K562 (cell line): ENCODE measurements around the gene TMED4. TPM values are rescaled to one million over a fixed set of nuclear protein-coding genes. Genes with fewer than 3 reads are reported as not detected.

Experiments used
- ATAC-seq: fragments of 200-7000 bp; cut with Tn5 transposase; 3 replicates; pipeline ENCODE4 v1.9.1; 2020; ENCODE audit warnings: moderate library complexity
- BruUV-seq: library from RNA; stranded (reverse); fragments of 400-500 nt; replicated peaks from 2 replicates; lab custom pipeline; 2021; lab: Mats Ljungman, UMichigan
- CTCF ChIA-PET: fragments of 300-600 bp; formaldehyde crosslinking; extraction: SDS; loops from one replicate; lab custom pipeline; 2021; ENCODE audit warnings: low intra/inter-chr PET ratio; lab: Yijun Ruan, JAX
- POLR2A ChIA-PET: fragments of 300-600, 350-650 bp; sonication (Branson Sonifier 250); formaldehyde crosslinking; extraction: SDS; loops from one replicate; lab custom pipeline; 2021; ENCODE audit warnings: antibody characterized with exemption, inconsistent platforms; lab: Yijun Ruan, JAX
- DNase-seq, 4 experiments: peaks; one replicate each; pipeline versions ENCODE4 v3.0.0 to v3.0.0-alpha.2; 2011 to 2018; ENCODE audit warnings: low spot score in 3 of 4, mixed read lengths in 3 of 4; ENCODE audit errors: extremely low read depth in 1 of 4
- FAIRE-seq: peaks from 2 replicates; lab custom pipeline; 2011; peaks lifted over from hg19 to GRCh38; lab: Jason Lieb, UNC
- H2AFZ ChIP-seq: 2 replicates; pipeline ENCODE4 v1.6.0; 2011; ENCODE audit warnings: low read depth, low read length, control low read depth, inconsistent platforms
- H3K27ac ChIP-seq: fragments of 200-600 bp; 3 replicates; pipeline ENCODE4 v1.8.0; 2011; ENCODE audit warnings: low read depth, mild to moderate bottlenecking, control low read depth, inconsistent platforms, low read length, moderate library complexity, mixed read lengths; ENCODE audit errors: extremely low read depth
- H3K27me3 ChIP-seq, 2 experiments: fragments of 300-600 bp in 1 of 2; 2 replicates in 1 of 2; 3 replicates in 1 of 2; pipeline versions ENCODE4 v1.6.0 to v1.8.0; 2011; ENCODE audit warnings: inconsistent platforms in 2 of 2, low read length in 2 of 2, mild to moderate bottlenecking in 1 of 2, mixed read lengths in 1 of 2, moderate library complexity in 1 of 2; ENCODE audit not compliant: control insufficient read depth in 2 of 2, insufficient read depth in 2 of 2
- H3K36me3 ChIP-seq: fragments of 300-600 bp; 3 replicates; pipeline ENCODE4 v1.8.0; 2011; ENCODE audit warnings: mild to moderate bottlenecking, low read length, inconsistent platforms; ENCODE audit not compliant: control insufficient read depth, insufficient read depth
- H3K4me1 ChIP-seq, 2 experiments: fragments of 200-600 bp in 1 of 2; replicated peaks in 1 of 2; 2 replicates in 1 of 2; 3 replicates in 1 of 2; pipeline versions ENCODE4 v1.5.1 to v1.8.0; 2011; ENCODE audit warnings: inconsistent platforms in 2 of 2, low read length in 2 of 2, mild to moderate bottlenecking in 1 of 2, mixed read lengths in 1 of 2, moderate library complexity in 1 of 2; ENCODE audit not compliant: control insufficient read depth in 2 of 2, insufficient read depth in 2 of 2
- H3K4me2 ChIP-seq: 2 replicates; pipeline ENCODE4 v1.6.1; 2011; ENCODE audit warnings: low read length, control low read depth, inconsistent platforms, mixed read lengths; ENCODE audit not compliant: insufficient read depth
- H3K4me3 ChIP-seq: fragments of 200-600 bp; sonication (generic), shearing (Covaris generic); 2 replicates; pipeline ENCODE4 v1.5.1; 2016; ENCODE audit warnings: control low read depth, inconsistent platforms
- H3K79me2 ChIP-seq: fragments of 200-600 bp; 3 replicates; pipeline ENCODE4 v1.8.0; 2011; ENCODE audit warnings: low read length, inconsistent platforms; ENCODE audit not compliant: control insufficient read depth, insufficient read depth
- H3K9ac ChIP-seq, 2 experiments: 2 replicates each; pipeline versions ENCODE4 v1.6.0 to v1.6.1; 2011; ENCODE audit warnings: low read depth in 2 of 2, low read length in 2 of 2, control low read depth in 1 of 2, inconsistent platforms in 1 of 2, mild to moderate bottlenecking in 1 of 2, mixed read lengths in 1 of 2; ENCODE audit not compliant: insufficient read depth in 1 of 2
- H3K9me1 ChIP-seq: one replicate; pipeline ENCODE4 v1.6.0; 2011; ENCODE audit warnings: inconsistent platforms, mild to moderate bottlenecking, low read length, moderate library complexity; ENCODE audit not compliant: control insufficient read depth, insufficient read depth
- H3K9me3 ChIP-seq: replicated peaks from 2 replicates; pipeline ENCODE4 v1.5.1; 2011; ENCODE audit warnings: low read depth, low read length, inconsistent platforms; ENCODE audit not compliant: control insufficient read depth, insufficient read depth
- H4K20me1 ChIP-seq: replicated peaks from 2 replicates; pipeline ENCODE4 v1.6.1; 2011; ENCODE audit warnings: low read length, inconsistent platforms, mixed read lengths; ENCODE audit not compliant: control insufficient read depth, insufficient read depth
- C11orf30 ChIP-seq: fragments of 450-650 bp; IDR thresholded peaks from 2 replicates; pipeline ENCODE4 v1.6.1; 2016; ENCODE audit warnings: low read depth, mild to moderate bottlenecking
- CHD2 ChIP-seq: IDR thresholded peaks from 2 replicates; pipeline ENCODE4 v1.6.1; 2011; ENCODE audit warnings: low read depth, low read length
- CTBP1 ChIP-seq: fragments of 450-650 bp; IDR thresholded peaks from 2 replicates; pipeline ENCODE4 v1.6.1; 2016; ENCODE audit warnings: borderline replicate concordance
- GABPB1 ChIP-seq: sonication (generic); formaldehyde crosslinking; IDR thresholded peaks from 2 replicates; pipeline ENCODE4 v1.8.0; 2022; ENCODE audit warnings: mild to moderate bottlenecking, missing genetic modification reagents
- MCM2 ChIP-seq: fragments of 450-650 bp; IDR thresholded peaks from 2 replicates; pipeline ENCODE4 v1.6.1; 2017; ENCODE audit warnings: low read depth, mild to moderate bottlenecking
- ZBTB17 ChIP-seq: fragments of 450-650 bp; formaldehyde crosslinking; IDR thresholded peaks from 2 replicates; pipeline ENCODE4 v1.4.0; 2020; ENCODE audit warnings: mild to moderate bottlenecking
- ZBTB49 ChIP-seq: sonication (generic); formaldehyde crosslinking; IDR thresholded peaks from 2 replicates; pipeline ENCODE4 v1.8.0; 2022; ENCODE audit warnings: missing genetic modification reagents, mild to moderate bottlenecking, borderline replicate concordance
- ZNF277 ChIP-seq: fragments of 250-450 bp; sonication (Bioruptor Pico); IDR thresholded peaks from 2 replicates; pipeline ENCODE4 v1.8.0; 2022; ENCODE audit warnings: inconsistent platforms, mild to moderate bottlenecking, moderate library complexity, borderline replicate concordance
- WGBS: fragments of 100-300 bp; shearing (Covaris generic); methylation state at CpG from one replicate; pipeline ENCODE4 v1.1.6; 2016; ENCODE audit warnings: low coverage, mixed read lengths; ENCODE audit not compliant: insufficient coverage; ENCODE audit errors: missing lambda C conversion rate; 5-methylcytosine and 5-hydroxymethylcytosine counted together
- in situ Hi-C: fragments of 300-500 bp; cut with MboI; formaldehyde crosslinking; loops from 4 replicates; pipeline ENCODE4 v1.15.0; 2018; ENCODE audit warnings: inconsistent platforms, mixed read lengths
- intact Hi-C: fragments of 100-400 bp; cut with micrococcal nuclease; formaldehyde crosslinking; loops from 2 replicates; pipeline ENCODE4 v1.14.2; 2022
- polyA plus RNA-seq, 8 experiments: library from polyadenylated mRNA; depleted of rRNA in 4 of 8; stranded (reverse) in 5 of 8; unstranded in 3 of 8; fragments of >200 nt; fragmentation: Nextera tagmentation in 2 of 8; fragmentation: Illumina TruSeq in 1 of 8; extraction: Ambion mirVana in 2 of 8; extraction: Trizol in 1 of 8; gene quantifications; 2 replicates each; pipeline versions ENCODE4 v1.2.1 to v1.2.3, GENCODE V29; 2011 to 2014; ENCODE audit warnings: inconsistent platforms in 1 of 8, missing spikeins in 1 of 8
- total RNA-seq, 7 experiments: library from RNA; depleted of rRNA in 6 of 7; stranded (reverse); fragments of >200 nt in 6 of 7; fragmentation: Illumina TruSeq in 2 of 7; extraction: Trizol in 2 of 7; gene quantifications; 2 replicates each; pipeline versions ENCODE4 v1.2.1 to v1.2.3, GENCODE V29; 2011 to 2021; ENCODE audit warnings: low replicate concordance in 1 of 7
- TF ChIP-seq, protein P1 (sequence below): sonication (generic); formaldehyde crosslinking; IDR thresholded peaks from 2 replicates; pipeline ENCODE4 v1.8.0; 2022; ENCODE audit warnings: mild to moderate bottlenecking, missing genetic modification reagents
- TF ChIP-seq, protein P2 (sequence below): fragments of 250-450 bp; sonication (Bioruptor Pico); IDR thresholded peaks from 2 replicates; pipeline ENCODE4 v1.9.0; 2021; ENCODE audit warnings: mild to moderate bottlenecking
- TF ChIP-seq, protein P3 (sequence below): sonication (generic); formaldehyde crosslinking; IDR thresholded peaks from 2 replicates; pipeline ENCODE4 v1.8.1; 2023; ENCODE audit warnings: mild to moderate bottlenecking, missing genetic modification reagents, moderate library complexity

Gene TMED4
- total and polyA plus RNA-seq, 9 of the 15 experiments (the other 6 are each of a cell fraction or from before 2014, with no cell fraction given) = 20.3 to 64.0 (median 42.1) TPM

GRCh38 chr7:44573464-44574286 lies 8.4 kb downstream of the TMED4 start, which contains the start of gene DDX56:
Gene DDX56, minus strand, starts transcription at chr7:44573908. Its CDS starts 13 bp downstream, at chr7:44573895.
- in situ Hi-C loops = no loop called here
- TF ChIP-seq CTBP1 (peak; percentile 42; the same call in 1 of the 2 replicates), ZBTB17 (CRISPR knock-in tag) (peak; percentile 35; the same call in 1 of the 2 replicates), ZNF277 (CRISPR knock-in tag) (no peak), GABPB1 (CRISPR knock-in tag) (peak; percentile 91), CHD2 (peak; percentile 89), C11orf30 (peak; percentile 92), ZBTB49 (CRISPR knock-in tag) (no peak), MCM2 (no peak)
- TF ChIP-seq, protein P1, sequence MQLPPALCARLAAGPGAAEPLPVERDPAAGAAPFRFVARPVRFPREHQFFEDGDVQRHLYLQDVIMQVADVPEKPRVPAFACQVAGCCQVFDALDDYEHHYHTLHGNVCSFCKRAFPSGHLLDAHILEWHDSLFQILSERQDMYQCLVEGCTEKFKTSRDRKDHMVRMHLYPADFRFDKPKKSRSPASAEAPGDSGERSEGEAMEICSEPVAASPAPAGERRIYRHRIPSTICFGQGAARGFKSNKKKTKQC = peak; percentile 91; the same call in 1 of the 2 replicates
- TF ChIP-seq, protein P2, sequence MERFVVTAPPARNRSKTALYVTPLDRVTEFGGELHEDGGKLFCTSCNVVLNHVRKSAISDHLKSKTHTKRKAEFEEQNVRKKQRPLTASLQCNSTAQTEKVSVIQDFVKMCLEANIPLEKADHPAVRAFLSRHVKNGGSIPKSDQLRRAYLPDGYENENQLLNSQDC = peak; percentile 48; the same call in 1 of the 2 replicates
- TF ChIP-seq, protein P3, sequence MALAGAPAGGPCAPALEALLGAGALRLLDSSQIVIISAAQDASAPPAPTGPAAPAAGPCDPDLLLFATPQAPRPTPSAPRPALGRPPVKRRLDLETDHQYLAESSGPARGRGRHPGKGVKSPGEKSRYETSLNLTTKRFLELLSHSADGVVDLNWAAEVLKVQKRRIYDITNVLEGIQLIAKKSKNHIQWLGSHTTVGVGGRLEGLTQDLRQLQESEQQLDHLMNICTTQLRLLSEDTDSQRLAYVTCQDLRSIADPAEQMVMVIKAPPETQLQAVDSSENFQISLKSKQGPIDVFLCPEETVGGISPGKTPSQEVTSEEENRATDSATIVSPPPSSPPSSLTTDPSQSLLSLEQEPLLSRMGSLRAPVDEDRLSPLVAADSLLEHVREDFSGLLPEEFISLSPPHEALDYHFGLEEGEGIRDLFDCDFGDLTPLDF (CRISPR knock-in tag) = 0 out of 2 replicates have a peak, but pooled peaks have one; percentile 19

More at GRCh38 chr7:44573464-44574286, 8.4 kb downstream of the TMED4 start, which contains the start of gene DDX56:
- FAIRE-seq = peak; percentile 98
- under 1% methylated on average over 70 of the region's 74 CpGs for WGBS
- Histone ChIP-seq H3K27me3 (no peaks in the 10 kb centered on the region), H3K9me1 (no peaks in the 10 kb centered on the region), H3K4me1 (peaks cover 18 to 24% of the 10 kb centered on the region in 2 experiments; a peak in 4 of 5 replicates), H3K4me2 (peak within 1 kb of the TSS; percentile 97), H3K9me3 (no peaks in the 10 kb centered on the region), H3K9ac (peak within 1 kb of the TSS; percentile 97 to 98), H3K79me2 (peaks cover 59% of the 10 kb centered on the region), H3K36me3 (peaks cover 69% of the 10 kb centered on the region), H3K27ac (peak within 1 kb of the TSS; percentile 85), H4K20me1 (no peaks in the 10 kb centered on the region; the same call in 1 of the 2 replicates), H2AFZ (peak within 1 kb of the TSS; percentile 93), H3K4me3 (peak within 1 kb of the TSS; percentile 75)
- intact Hi-C loops = no loop called here
- DNase-seq = peak; percentile 96 to 98 (median 97)
- POLR2A ChIA-PET = interaction anchor here (0.6 to 4.3 kb wide), 19 partner anchors 8 to 513 kb away, joined by 3 to 38 read pairs (median 3); partner anchors contain the start of genes OGDH, PPIA, PURB and TMED4
- CTCF ChIA-PET = interaction anchor here (0.7 kb wide), 1 partner anchor 563 kb away, joined by 4 read pairs; no protein-coding TSS in a partner anchor
- peak; percentile 98 for ATAC-seq
- no TSS peak for BruUV-seq
